ENCODE results near the gene MRPL50.
A peak's percentile ranks its signal among the peaks of the same experiment; 100 is the strongest.

MRPL50 gene

GRCh38 chr9:101381118-101381517 is 17.3 kb downstream of the MRPL50 start:
- DNase-seq (ENCODE audit: extremely low read depth, low read depth): no peak
- no peak overlapping the region for H3K4me3 ChIP-seq (replicated peaks; ENCODE audit: low read depth, low read length)
- TF ChIP-seq, protein P1, sequence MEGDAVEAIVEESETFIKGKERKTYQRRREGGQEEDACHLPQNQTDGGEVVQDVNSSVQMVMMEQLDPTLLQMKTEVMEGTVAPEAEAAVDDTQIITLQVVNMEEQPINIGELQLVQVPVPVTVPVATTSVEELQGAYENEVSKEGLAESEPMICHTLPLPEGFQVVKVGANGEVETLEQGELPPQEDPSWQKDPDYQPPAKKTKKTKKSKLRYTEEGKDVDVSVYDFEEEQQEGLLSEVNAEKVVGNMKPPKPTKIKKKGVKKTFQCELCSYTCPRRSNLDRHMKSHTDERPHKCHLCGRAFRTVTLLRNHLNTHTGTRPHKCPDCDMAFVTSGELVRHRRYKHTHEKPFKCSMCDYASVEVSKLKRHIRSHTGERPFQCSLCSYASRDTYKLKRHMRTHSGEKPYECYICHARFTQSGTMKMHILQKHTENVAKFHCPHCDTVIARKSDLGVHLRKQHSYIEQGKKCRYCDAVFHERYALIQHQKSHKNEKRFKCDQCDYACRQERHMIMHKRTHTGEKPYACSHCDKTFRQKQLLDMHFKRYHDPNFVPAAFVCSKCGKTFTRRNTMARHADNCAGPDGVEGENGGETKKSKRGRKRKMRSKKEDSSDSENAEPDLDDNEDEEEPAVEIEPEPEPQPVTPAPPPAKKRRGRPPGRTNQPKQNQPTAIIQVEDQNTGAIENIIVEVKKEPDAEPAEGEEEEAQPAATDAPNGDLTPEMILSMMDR (IDR thresholded peaks at IDR 0.05; ENCODE audit: low read depth, low read length, missing control alignments): no peak

- no peak overlapping the region for H3K4me3 ChIP-seq (replicated peaks; ENCODE audit: low read depth, low read length)
- TF ChIP-seq, protein P1 (IDR thresholded peaks at IDR 0.05; ENCODE audit: low read depth, low read length, missing control alignments): no peak
- no peak for DNase-seq (ENCODE audit: extremely low read depth, low read depth)
Observed at GRCh38 chr9:101380295-101380694, 18.1 kb downstream of the MRPL50 start.

DNA sequence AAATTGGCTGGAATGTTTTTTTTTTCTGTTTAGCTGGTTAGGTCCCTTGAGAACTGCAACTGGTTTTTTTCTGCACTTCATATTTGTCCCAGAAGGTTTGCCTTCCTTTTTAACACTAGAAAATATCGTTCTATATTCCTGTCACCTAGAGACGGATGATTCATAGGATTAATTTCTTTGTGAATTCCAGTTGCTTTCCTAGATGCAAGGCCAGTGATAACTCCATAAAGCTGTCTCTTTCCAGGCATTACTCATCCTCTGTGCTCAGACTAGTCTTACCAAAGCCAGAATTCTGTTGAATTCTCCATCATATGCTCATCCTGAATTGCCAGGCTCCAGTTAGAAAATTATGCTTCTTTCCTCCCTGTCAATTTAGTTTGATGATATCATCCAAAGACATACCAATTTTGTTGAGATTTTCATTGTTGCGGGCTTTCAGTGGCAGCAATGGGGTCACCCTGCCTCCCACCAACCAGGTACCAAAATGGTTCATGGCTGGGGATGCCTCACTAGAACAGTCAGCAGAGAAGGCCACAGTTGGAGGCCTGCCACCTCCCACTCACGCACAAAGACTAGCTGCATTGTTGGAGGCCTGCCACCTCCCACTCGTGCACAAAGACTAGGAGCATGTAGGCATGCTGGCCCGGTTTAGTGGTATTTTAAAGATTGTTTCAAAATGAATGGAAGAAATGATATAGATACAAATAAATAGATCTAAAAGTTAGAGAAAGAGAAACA is 22.1 kb downstream of the MRPL50 start:
- H3K4me3 ChIP-seq (replicated peaks; ENCODE audit: low read depth, low read length): no peak overlapping the region
- TF ChIP-seq, protein P1 (IDR thresholded peaks at IDR 0.05; ENCODE audit: low read depth, low read length, missing control alignments): no peak
- peak; percentile 52 for DNase-seq (ENCODE audit: extremely low read depth, low read depth)

- H3K4me3 ChIP-seq (replicated peaks; ENCODE audit: low read depth, low read length): no peak overlapping the region
- TF ChIP-seq, protein P1 (IDR thresholded peaks at IDR 0.05; ENCODE audit: low read depth, low read length, missing control alignments): no peak
- no peak for DNase-seq (ENCODE audit: extremely low read depth, low read depth)
Observed at GRCh38 chr9:101375546-101375945, 22.9 kb downstream of the MRPL50 start.

- no peak for DNase-seq (ENCODE audit: extremely low read depth, low read depth)
- TF ChIP-seq, protein P1 (IDR thresholded peaks at IDR 0.05; ENCODE audit: low read depth, low read length, missing control alignments): no peak
Observed at GRCh38 chr9:101372327-101373118, 25.9 kb downstream of the MRPL50 start.

DNA sequence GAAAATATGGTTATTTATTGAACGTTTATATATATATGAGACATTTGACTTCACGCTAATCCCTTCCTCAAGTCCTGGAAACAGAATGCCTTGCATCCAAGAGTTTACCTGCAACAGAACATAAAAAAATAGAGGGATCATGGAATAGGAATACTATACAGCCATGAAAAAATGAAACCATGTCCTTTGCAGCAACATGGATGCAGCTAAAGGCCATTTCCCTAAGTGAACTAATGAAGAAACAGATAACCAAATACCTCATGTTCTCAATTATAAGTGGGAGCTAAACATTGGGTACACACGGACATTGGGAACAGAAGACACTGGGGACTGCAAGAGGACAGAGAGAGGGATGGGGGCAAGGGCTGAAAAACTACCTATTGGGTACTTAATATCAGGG is 26.6 kb downstream of the MRPL50 start:
- no peak overlapping the region for H3K4me3 ChIP-seq (replicated peaks; ENCODE audit: low read depth, low read length)
- no peak for DNase-seq (ENCODE audit: extremely low read depth, low read depth)
- TF ChIP-seq, protein P1 (IDR thresholded peaks at IDR 0.05; ENCODE audit: low read depth, low read length, missing control alignments): no peak

More at GRCh38 chr9:101372327-101373118, 25.9 kb downstream of the MRPL50 start:
- H3K4me3 ChIP-seq (replicated peaks; ENCODE audit: low read depth, low read length): no peak overlapping the region

All from HFF-Myc (cell line).